ENCODE results near the gene PHETA1.
"Not testable (repeated sequence)": the region's sequence is repeated elsewhere in the genome, so short reads cannot be mapped to it uniquely, and the experiment has no call there.

PHETA1 gene

DNA sequence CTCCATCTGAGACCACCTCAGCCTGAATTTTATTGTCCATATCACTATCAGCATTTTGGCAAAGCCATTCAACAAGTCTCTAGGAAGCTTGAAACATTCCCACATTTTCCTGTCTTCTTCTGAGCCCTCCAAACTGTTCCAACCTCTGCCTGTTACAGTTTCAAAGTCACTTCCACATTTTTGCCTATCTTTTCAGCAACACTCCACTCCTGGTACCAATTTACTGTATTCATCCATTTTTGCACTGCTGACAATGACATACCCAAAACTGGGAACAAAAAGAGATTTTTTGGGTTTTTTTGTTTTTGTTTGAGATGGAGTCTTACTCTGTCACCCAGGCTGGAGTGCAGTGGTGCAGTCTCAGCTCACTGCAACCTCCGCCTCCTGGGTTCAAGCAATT is 4.3 kb upstream of the PHETA1 start:
- DNase-seq (ENCODE audit: low read depth in 2 of 2, low spot score in 1 of 2): not testable (repeated sequence)

DNA sequence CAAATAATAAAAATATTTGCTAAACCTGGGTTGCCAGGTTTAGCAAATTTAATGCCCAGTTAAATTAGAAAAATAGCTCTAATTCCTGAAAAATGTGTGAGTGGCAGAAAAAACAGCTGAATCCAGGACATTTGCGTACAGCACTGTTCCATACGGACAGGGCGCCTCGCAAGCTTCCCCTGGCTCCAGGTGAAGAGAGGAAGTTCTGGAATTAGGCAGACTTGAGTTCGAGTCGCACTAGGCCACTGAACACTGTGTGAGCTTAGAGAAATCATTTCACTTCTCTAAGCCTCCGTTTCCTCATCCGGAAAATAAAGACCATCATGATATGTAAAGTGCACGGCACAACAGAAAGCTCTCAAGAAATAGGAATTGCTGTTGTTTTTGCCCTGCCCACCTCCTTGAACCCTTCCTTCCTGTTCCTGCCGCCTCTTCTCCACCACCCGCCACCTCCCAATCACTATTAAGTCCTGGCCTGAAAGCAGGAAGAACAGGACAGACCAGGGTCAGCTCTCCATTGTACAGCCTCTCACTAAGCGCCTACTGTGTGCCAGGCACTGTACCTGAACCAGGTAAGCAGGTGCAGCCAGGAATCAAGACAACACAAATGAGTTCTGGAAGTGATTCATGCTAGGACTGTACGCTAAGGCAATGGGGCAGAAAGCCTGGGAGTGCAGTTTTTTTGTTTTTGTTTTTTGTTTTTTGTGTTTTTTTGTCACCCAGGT is 763 bp upstream of the PHETA1 start:
- DNase-seq (ENCODE audit: low read depth in 2 of 2, low spot score in 1 of 2): no peak

DNA sequence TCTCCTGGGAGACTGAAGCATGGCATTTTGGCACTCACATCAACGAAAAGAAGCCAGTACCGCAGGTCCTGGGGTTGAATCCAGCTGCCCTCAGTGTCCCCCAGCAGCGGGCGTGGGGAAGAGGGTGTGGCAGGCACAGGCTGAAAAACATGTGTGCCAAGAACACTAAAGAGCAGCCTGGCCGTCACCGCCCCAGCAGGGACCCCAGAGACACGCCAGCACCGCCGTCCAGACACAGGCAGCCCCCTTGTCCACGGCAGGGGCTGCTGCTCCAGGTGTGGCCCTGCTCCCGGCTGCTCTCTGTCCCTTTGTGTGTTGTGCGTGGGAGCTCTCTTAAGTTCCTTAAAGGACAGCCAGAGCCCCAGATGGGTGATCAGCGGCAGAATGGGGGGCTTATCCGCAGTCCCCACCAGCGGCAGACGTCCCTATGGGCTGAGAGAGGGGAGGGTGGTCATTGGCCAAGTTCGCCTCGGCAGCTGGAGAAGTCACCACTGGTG is 556 bp downstream of the PHETA1 start:
- no peak for DNase-seq (ENCODE audit: low read depth in 2 of 2, low spot score in 1 of 2)

DNA sequence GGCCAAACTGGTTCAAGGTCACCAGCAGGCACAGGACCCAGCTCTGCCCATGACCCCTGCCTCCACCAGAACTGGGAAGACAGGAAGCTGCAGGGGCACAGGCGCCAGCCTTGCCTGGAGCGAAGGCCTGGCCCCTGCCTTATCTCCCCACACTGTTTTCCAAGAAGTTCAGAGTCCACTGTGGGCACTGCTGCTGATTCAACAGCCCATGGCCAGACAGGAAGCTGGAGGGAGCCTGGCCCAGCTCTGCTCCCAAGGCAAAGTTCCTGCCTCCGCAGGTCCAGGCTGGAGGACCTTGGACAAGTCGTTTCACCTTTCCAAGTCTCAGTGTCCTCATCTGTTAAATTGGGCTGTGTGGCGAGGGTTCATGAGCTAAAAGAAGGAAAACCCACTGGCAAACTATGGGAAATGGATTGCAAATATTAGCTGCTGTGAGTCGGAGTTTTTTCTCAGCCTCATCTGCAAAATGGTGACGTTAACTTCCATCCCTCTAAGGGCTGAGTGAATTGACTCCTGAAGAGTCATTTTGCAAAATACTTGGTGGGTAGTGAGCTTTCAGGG is 1.2 kb downstream of the PHETA1 start:
- DNase-seq (ENCODE audit: low read depth in 2 of 2, low spot score in 1 of 2): no peak

DNA sequence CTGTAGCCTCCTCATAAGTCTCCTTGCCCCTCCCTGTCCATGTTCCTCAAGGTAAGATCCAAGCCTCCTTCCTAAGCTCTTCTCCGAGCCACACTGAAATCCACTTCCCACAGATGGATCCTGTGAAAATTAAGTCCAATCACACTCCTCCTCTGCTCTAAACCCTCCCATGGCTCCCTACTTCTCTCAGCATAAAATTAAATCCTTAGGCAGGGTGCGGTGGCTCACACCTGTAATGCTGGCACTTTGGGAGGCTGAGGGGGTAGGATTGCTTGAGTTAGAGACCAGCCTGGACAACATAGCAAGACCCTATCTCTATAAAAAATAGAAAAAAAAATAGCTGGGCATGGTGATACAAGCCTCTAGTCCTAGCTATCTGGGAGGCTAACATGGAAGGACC is 2.3 kb downstream of the PHETA1 start:
- DNase-seq (ENCODE audit: low read depth in 2 of 2, low spot score in 1 of 2): no peak

DNA sequence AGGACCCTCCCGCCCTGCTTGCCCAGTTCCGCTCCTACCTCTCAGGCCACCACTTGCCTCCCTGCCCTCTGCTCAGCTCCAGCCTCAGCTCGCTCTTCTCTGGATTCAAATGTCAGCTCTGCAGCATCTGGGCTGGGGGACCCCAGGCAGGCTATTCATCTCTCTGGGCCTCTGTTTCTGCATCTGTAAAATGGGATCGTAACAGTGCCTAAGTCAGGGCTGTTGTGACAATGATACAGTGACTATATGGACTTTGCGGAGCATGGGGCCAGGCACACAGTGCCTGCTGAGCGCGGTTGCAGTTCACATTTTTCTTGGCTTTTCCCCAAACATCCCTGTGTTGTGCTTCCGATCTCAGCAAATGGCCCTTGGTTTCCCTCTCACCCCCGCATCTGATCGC is 2.8 kb downstream of the PHETA1 start:
- DNase-seq (ENCODE audit: low read depth in 2 of 2, low spot score in 1 of 2): no peak

DNA sequence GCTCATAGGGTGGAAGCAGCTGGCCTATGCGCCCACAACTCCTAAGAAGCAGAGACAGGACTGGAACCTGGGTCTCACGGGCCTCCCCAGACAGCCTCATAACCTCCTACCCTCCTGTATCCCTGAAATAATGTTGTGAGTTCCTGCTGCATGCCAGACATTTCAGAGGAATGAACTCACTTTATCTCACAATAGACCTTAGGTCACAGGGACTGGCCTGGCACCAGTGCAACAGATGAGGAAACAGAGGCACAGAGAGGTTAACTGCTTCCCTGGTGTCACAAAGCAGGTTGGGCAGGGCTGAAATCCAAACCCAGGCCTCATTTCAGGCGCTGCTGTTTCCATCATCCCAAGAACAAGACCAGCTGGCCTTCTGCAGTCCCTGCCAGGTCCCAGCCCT is 5.3 kb downstream of the PHETA1 start:
- no peak for DNase-seq (ENCODE audit: low read depth in 2 of 2, low spot score in 1 of 2)

DNA sequence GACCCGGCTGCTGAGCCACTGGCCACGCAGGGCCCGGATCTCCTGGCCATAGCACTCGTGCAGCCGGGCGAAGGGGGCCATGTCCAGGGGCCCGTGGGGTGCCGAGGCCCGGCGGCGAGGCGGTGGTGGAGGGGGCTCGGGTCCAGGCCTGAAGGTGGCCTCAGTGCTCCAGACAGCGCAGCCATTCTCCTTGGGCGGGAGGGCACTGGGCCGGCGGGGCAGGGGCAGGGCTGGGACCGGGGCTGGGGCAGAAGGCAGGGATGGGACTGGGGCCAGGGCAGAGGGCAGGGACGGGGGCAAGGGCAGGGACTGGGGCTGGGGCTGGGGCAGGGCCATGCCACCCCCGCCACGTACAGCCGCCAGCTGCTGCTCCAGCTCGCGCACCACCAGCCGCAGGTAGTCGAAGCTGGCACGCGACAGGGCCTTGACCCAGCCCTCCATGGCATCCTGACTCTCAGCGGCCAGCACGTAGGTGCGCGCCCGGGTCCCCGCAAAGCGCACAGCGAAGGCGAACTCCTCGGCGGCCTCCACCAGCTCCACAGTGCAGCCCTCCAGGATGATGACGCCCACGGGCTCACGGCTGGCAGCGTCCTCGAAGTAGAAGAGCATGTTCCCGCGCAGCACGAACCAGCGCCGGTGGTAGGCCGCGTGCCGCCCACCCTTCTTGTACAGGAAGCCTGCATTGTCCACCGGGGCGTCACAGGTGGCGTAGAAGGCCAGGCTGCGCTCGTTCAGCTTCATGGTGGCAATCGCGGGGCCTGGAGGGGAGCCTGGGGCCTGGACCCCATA is 6.0 kb downstream of the PHETA1 start:
- DNase-seq (ENCODE audit: low read depth in 2 of 2, low spot score in 1 of 2): no peak

DNA sequence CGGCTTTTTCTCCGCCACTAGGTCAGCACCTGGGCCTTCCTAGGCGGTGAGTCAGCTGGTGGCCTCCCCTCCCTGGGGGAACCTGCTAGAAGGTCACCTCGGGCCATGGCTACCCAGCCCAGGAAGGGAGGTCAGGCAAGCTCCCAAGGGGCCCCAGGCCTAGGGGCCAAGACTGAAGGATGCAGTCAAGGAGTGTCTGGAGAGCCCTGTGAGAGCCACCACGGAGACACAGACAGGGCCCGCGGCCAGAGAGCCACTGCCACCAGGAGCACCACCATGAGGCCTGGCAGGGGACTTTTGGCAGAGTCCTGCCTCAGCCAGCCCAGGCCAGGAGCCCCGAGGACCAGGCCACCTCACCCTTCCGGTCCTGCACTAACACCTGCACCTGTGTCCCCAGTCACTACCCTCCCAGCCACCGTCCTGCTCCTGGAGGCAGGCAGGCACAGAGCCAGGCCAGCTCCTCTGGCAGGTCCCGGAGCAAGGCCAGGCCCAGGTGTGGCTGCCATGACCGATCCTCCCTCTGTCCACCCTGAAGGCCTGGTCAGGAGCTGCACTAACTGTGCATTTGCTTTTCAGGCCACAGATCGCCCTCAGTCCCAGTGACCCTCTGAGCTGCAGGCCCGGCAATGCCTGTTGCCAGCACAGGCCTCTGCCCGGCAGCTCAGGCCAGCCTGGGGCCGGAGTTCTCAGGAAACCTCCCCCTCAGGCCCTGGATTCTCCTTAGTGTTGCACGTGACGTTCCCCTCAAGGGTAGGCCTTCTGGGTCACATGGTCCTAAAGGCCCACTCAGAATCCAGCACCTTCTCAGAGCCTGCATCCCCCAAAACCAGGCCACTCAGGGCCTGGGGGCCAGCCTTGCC is 6.9 kb downstream of the PHETA1 start:
- no peak for DNase-seq (ENCODE audit: low read depth in 2 of 2, low spot score in 1 of 2)

DNA sequence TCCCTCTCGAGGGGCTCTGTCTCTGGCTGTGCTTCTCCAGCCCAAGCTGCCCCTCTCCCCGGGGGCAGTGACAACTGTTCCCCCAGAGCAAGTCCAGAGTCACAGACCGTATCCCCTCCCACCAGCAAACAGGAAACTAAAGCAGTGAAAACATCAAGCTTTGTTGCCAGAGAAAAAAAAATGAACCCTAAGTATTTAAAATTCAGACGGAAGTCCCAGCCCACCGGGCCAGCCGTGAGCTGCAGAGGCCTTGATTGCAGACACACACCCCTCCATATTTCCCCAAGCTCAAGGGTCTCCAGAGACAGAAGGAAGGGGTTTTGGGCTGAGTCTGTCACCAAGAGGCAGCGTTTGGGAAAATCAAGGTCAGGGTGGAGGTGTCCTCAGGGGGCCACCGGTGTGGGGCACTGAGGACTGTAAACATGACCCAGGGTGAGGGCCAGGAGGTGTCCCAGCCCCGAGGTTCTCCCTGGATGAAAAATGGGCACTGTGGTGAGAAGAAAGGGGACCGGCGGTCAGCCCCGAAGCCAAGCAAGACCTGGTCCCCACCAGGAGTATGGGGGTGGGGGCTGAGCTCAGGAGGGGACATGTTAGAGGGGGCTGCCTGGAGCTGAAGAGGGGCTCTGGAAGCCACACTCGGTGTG is 7.7 kb downstream of the PHETA1 start:
- no peak for DNase-seq (ENCODE audit: low read depth in 2 of 2, low spot score in 1 of 2)

DNA sequence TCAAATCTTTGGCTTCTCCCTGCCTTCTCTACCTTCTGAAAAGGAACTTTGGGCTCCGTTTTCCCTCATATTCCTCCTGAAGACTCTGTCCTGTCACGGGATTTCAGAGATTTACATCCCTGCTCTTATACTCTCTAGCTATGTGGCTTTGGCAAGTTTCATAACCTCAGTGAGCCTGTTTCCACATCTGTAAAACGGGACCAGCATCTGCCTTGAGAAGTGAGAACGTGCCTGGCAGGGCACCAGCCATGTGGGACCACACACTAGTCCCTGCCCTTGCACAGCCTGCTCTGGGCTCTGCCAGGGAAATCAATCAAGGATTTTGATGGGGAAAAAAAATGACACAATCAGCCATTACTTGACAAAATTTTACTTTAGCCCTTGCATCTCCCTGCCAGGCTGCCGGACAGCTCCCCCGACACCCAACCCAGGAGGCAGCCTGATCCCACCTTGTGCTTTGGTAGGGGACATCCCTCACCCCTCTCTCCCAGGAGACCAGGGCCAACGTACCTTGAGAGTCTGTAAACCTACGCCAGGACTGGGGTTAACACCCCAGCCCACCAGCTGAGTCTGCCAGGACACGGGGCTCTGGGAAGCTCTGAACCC is 8.5 kb downstream of the PHETA1 start:
- no peak for DNase-seq (ENCODE audit: low read depth in 2 of 2, low spot score in 1 of 2)

DNA sequence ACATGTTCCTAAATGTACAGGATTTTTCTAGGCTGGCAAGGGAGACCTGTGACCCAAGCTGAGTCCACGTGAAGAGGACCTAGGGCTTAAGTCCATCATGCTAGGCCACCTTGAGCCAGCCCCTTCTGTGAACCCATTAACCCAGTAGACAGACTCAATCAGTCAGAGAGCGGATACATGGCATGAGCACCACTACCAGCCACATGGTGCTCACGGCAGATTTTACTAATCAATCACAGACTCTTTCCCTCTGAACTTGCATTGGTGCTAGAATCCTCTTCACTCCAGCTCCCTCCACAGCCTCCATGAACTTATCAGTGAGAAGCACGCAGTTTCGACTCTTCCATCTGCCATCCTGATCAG is 9.0 kb downstream of the PHETA1 start:
- DNase-seq (ENCODE audit: low read depth in 2 of 2, low spot score in 1 of 2): no peak

DNA sequence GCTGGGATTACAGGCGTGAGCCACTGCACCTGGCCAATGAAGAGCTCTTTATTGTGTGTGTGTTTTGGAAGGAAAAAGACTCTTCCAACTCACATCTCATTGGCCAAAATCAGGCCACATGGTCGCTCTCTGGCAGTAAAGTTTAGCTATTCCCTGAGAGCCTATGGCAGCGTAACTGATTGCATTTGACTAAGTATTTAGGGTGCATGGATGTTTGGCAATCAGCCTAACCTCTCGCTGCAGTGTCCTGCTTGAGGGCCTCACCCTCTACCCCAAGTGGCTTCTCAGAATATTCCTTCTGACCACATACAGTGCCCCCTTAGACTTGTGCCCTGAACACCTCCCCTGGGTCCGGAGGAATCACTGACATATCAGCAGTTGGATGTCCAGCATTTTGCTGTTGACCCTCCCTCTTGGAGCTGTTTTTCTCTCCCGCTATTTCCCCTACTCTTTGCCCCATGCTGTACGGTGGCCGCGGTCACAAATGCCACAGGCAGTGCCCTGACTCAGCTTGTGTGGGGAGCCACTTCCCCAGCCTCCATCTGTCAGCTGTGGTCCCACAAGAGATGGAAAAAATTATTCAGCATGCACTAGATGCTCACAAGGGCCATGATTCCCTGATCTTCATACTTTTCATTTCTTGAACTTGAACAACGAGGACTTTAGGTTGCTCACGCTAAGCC is 9.5 kb downstream of the PHETA1 start:
- DNase-seq (ENCODE audit: low read depth in 2 of 2, low spot score in 1 of 2): peak in 1 of 2 donors; percentile 7

DNA sequence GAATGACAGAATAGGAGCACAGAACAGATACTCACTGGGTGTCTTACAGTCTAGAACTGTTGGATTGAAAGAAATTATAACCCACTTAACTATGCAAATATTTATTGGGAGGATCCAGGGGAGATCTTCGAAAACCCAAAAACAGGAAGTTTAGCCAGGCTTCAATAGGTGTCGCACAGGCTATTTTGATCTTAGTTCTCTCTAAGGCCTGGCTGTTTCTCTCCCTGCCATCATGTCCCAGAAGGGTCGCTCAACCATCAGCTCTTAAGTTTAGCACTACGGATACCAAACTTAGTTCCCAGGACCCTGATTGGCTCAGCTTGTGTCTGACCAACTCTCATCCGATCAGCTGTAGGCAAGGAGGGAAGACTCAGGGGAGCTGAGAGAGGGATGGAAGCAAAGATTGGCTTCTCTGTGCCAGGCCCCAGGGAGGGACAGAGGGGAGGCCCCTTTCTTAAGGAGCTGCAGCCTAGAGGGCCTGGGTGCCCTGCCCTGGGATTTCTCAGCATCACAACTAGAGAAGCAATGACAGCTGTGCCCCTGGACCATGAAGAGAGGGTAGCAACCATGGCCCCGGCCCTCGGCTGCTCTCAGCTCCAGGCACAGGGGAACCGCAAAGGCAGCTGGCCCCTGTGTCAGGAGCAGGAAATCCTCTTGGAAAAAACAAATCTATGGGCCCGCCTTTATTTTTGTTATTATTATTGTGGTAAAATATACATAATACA is 13.5 kb downstream of the PHETA1 start:
- no peak for DNase-seq (ENCODE audit: low read depth in 2 of 2, low spot score in 1 of 2)

DNA sequence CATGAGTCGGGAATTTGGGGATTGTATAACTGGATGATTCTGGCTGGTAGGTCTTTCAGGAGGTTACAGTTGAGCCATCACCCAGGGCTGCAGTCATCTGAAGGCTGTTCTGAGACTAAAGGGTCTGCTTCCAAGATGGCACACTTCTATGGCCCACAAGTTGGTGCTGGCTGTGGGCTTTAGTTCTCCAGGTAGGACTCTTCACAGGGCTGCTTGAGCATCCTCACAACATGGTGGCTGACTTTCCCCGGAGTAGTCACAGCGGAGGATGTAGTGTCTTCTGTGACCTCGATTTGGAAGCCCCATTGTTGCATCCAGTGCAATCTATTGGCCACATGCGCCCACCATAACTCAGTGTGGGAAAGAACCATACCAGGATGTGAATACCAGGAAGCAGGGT is 14.4 kb downstream of the PHETA1 start:
- no peak for DNase-seq (ENCODE audit: low read depth in 2 of 2, low spot score in 1 of 2)

DNA sequence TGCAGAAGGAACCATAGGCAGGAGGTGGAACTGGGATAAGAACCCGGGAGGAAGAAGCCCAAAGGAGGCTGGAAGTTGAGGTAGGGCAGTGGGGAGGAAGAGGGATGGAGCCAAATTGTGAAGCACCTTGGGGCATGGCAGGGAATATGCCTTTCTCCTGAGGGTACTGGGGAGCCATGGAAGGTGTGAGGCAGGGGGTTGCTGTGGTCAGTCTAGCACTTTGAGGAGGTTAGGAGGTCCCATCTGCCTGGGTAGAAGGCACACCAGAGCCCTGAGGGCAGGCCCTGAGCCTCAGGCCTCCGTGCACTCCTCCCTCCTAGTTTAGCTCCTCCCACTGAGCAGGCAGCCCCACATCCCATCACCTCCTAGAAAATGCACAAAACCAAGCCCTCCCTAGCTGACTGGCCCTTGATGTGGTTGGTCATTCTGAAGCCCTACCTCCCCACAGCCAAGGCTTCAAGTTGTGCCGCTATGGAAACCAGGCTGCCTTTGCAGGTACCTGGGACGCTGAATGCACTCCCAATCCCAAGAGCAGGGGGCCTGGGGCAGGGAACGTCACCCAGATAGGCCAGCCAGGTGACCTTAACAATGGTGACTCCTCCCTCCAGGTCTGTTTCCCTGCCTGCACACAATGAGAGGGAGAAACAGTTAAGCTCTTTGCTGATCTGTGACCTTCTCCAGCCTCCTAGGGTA is 15.1 kb downstream of the PHETA1 start:
- no peak for DNase-seq (ENCODE audit: low read depth in 2 of 2, low spot score in 1 of 2)

DNA sequence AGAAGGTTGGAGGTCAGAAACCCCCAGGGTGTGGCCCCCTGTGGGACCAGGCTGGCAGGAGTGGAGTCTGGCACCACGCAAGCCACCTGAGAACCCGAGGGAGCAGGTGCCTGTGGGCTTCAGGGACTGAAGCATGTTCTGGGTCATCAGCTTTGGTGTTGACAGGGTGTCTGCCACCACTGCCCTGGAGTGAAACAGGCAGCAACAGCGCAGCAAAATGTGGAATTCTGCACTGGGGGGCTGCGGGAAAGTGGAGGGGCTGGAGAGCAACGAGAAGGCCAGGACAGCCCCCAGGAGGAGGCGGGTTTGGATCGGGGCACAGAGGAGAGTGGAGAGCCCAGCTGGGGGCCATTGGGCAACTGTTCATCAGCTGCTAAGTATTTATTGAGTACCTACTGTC is 15.9 kb downstream of the PHETA1 start:
- DNase-seq (ENCODE audit: low read depth in 2 of 2, low spot score in 1 of 2): no peak

DNA sequence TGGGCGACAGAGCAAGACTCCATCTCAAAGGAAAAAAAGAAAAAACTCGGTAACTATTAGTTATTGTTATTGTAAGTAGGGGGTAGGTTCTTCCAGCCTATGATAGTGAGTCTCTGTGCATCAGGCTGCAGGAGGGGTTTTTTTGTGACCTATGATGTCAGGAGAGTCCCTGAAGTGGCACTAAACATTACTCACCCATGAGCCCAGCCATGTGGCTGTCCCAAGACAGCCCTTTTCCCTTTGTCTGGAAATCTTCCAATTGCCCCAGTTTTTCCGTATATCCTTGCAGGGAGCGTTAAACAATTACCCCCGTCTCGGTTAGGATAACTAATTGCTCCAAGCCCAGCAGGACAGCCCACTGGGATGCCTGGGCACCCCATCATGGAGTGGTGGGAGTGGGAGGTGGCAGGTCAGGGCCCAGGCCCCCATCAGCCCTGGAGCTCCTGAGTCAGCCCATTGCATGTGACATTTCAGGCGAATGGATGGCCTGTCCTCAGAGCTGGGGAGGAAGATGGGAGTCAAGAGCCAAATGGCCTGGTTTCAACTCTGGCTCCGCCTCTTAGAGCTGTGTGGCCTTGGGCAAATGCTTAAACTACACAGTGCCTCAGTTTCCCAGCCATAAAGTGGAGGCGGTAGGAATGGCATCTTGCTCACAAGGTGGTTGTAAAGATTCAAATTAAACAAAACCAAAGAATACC is 16.4 kb downstream of the PHETA1 start:
- no peak for DNase-seq (ENCODE audit: low read depth in 2 of 2, low spot score in 1 of 2)
